ENCODE measurements around the gene SLC16A13.
"Not testable (repeated sequence)": the region's sequence is repeated elsewhere in the genome, so short reads cannot be mapped to it uniquely, and the experiment has no call there.

SLC16A13 gene

GRCh38 chr17:7068268-7068667 lies 32.5 kb downstream of the SLC16A13 start:
- DNase-seq = no peak

- DNase-seq = no peak
Measured at GRCh38 chr17:7070712-7071111, 34.9 kb downstream of the SLC16A13 start.

GRCh38 chr17:7072406-7072805 lies 36.6 kb downstream of the SLC16A13 start:
- DNase-seq = no peak

- no peak for DNase-seq
Measured at GRCh38 chr17:7074931-7075330, 39.1 kb downstream of the SLC16A13 start.

- no peak for DNase-seq
Measured at GRCh38 chr17:7077911-7078546, 42.2 kb downstream of the SLC16A13 start.

GRCh38 chr17:7078711-7079110 lies 42.9 kb downstream of the SLC16A13 start:
- DNase-seq = no peak

GRCh38 chr17:7079581-7080455 lies 44.0 kb downstream of the SLC16A13 start, which contains the start of gene CLEC10A:
Gene CLEC10A, minus strand, starts transcription at chr17:7080251. Its CDS starts 1,439 bp downstream, at chr17:7078812.
- DNase-seq = no peak

- no peak for DNase-seq
Measured at GRCh38 chr17:7080456-7081041, 44.7 kb downstream of the SLC16A13 start.

GRCh38 chr17:7081341-7082062 lies 45.7 kb downstream of the SLC16A13 start:
- no peak for DNase-seq

GRCh38 chr17:7083592-7083991 lies 47.8 kb downstream of the SLC16A13 start:
- no peak for DNase-seq

- DNase-seq = no peak
Measured at GRCh38 chr17:7084088-7084487, 48.3 kb downstream of the SLC16A13 start.

GRCh38 chr17:7088442-7088841 lies 52.6 kb downstream of the SLC16A13 start:
- not testable (repeated sequence) for DNase-seq

- DNase-seq = not testable (repeated sequence)
Measured at GRCh38 chr17:7089570-7089969, 53.8 kb downstream of the SLC16A13 start.
